Iris pigment epithelial cell (primary cell): ENCODE measurements around the gene BCLAF1.
"Not testable (repeated sequence)": the region's sequence is repeated elsewhere in the genome, so short reads cannot be mapped to it uniquely, and the experiment has no call there.

Experiments
- DNase-seq: peaks from one replicate; pipeline ENCODE4 v3.0.0-alpha.2; 2011; ENCODE audit warnings: low read depth

The BCLAF1 gene

GRCh38 chr6:136309729-136310311, 20.2 kb upstream of the BCLAF1 start:
- DNase-seq, result no peak

GRCh38 chr6:136309171-136309570, 19.5 kb upstream of the BCLAF1 start:
- DNase-seq, result no peak

- DNase-seq, result not testable (repeated sequence)
Measured at GRCh38 chr6:136308469-136308868, 18.8 kb upstream of the BCLAF1 start.

GRCh38 chr6:136307351-136307750, 17.7 kb upstream of the BCLAF1 start:
- no peak for DNase-seq

GRCh38 chr6:136306466-136306865, 16.8 kb upstream of the BCLAF1 start:
- DNase-seq, result no peak

- DNase-seq, result no peak
Measured at GRCh38 chr6:136304410-136304809, 14.8 kb upstream of the BCLAF1 start.

- DNase-seq, result no peak
Measured at GRCh38 chr6:136303516-136303915, 13.9 kb upstream of the BCLAF1 start.

GRCh38 chr6:136294621-136295020, 5.0 kb upstream of the BCLAF1 start:
- no peak for DNase-seq

GRCh38 chr6:136290410-136291010, 864 bp upstream of the BCLAF1 start:
- peak; percentile 88 for DNase-seq

- peak; percentile 85 for DNase-seq
Measured at GRCh38 chr6:136289327-136289578, 393 bp downstream of the BCLAF1 start.

- DNase-seq, result peak; percentile 98
Measured at GRCh38 chr6:136288566-136289326, 900 bp downstream of the BCLAF1 start.

GRCh38 chr6:136284909-136285308, 4.7 kb downstream of the BCLAF1 start:
- peak; percentile 68 for DNase-seq

- DNase-seq, result no peak
Measured at GRCh38 chr6:136282906-136283305, 6.7 kb downstream of the BCLAF1 start.

- DNase-seq, result no peak
Measured at GRCh38 chr6:136280032-136280609, 9.5 kb downstream of the BCLAF1 start.

- no peak for DNase-seq
Measured at GRCh38 chr6:136274062-136274461, 15.6 kb downstream of the BCLAF1 start.

- DNase-seq, result no peak
Measured at GRCh38 chr6:136265101-136265500, 24.5 kb downstream of the BCLAF1 start.

GRCh38 chr6:136262940-136263339, 26.7 kb downstream of the BCLAF1 start:
- DNase-seq, result no peak

GRCh38 chr6:136254851-136255466, 34.7 kb downstream of the BCLAF1 start:
- DNase-seq, result no peak

GRCh38 chr6:136253734-136254133, 35.9 kb downstream of the BCLAF1 start:
- DNase-seq, result no peak

- no peak for DNase-seq
Measured at GRCh38 chr6:136252441-136252840, 37.2 kb downstream of the BCLAF1 start.

- DNase-seq, result no peak
Measured at GRCh38 chr6:136251394-136251793, 38.3 kb downstream of the BCLAF1 start.

GRCh38 chr6:136250686-136251008, 39.0 kb downstream of the BCLAF1 start:
- DNase-seq, result no peak
